Mesodermal cell (in vitro differentiated cells): Measurements from ENCODE around the gene ARL13B. TPM values are rescaled to one million over a fixed set of nuclear protein-coding genes. Genes with fewer than 3 reads are reported as not detected.
"Not testable (repeated sequence)": the region's sequence is repeated elsewhere in the genome, so short reads cannot be mapped to it uniquely, and the experiment has no call there.

Source experiments
- H3K27ac ChIP-seq: 2 replicates; pipeline ENCODE4 v1.7.0; 2013; ENCODE audit warnings: mild to moderate bottlenecking, low read depth, low read length, moderate library complexity; ENCODE audit not compliant: severe bottlenecking
- H3K36me3 ChIP-seq: 2 replicates; pipeline ENCODE4 v1.7.1; 2013; ENCODE audit warnings: mild to moderate bottlenecking, low read length, moderate library complexity; ENCODE audit not compliant: control insufficient read depth, insufficient read depth
- H3K4me1 ChIP-seq: one replicate; pipeline ENCODE4 v1.7.1; 2013; ENCODE audit warnings: mild to moderate bottlenecking, low read length; ENCODE audit not compliant: insufficient read depth, control insufficient read depth, poor library complexity, severe bottlenecking
- H3K4me3 ChIP-seq: 2 replicates; pipeline ENCODE4 v1.7.0; 2013; ENCODE audit warnings: low read length, control low read depth, mild to moderate bottlenecking; ENCODE audit not compliant: insufficient read depth, poor library complexity, severe bottlenecking; ENCODE audit errors: extremely low read depth
- H3K9me3 ChIP-seq: 2 replicates; pipeline ENCODE4 v1.7.1; 2013; ENCODE audit warnings: mild to moderate bottlenecking, low read length, moderate library complexity; ENCODE audit not compliant: control insufficient read depth
- WGBS, 2 experiments: methylation state at CpG; one replicate each; pipeline ENCODE4 v1.1.5; 2013; ENCODE audit warnings: missing lambda C conversion rate in 2 of 2; ENCODE audit not compliant: insufficient coverage in 2 of 2; 5-methylcytosine and 5-hydroxymethylcytosine counted together
- polyA plus RNA-seq, 2 experiments: library from polyadenylated mRNA; stranded (reverse); fragments of 50-300 nt; gene quantifications; one replicate each; pipeline ENCODE4 v1.2.3, GENCODE V29; 2013

ARL13B gene
- polyA plus RNA-seq (2013, experiment 1 of 2), result 14.8 TPM
- polyA plus RNA-seq (2013, experiment 2 of 2), result 12.4 TPM

- H3K4me3 ChIP-seq, result peak within 1 kb of the TSS; percentile 90
- H3K36me3 ChIP-seq, result no peaks in the 10 kb centered on the region
- H3K9me3 ChIP-seq, result no peaks in the 10 kb centered on the region
- no peaks in the 10 kb centered on the region for H3K4me1 ChIP-seq
- 0% methylated on average over 28 to 54 of the region's 66 CpGs for WGBS, 2 experiments
- H3K27ac ChIP-seq, result peak within 1 kb of the TSS; percentile 96
These were observed at the start of gene ARL13B for GRCh38 chr3:93979850-93980676. TSS of gene ARL13B (plus strand) at chr3:93980155. CDS start at chr3:93980424, 269 bp downstream.

- H3K27ac ChIP-seq, result no peak overlapping the region
- no peaks in the 10 kb centered on the region for H3K4me1 ChIP-seq
- no peaks in the 10 kb centered on the region for H3K9me3 ChIP-seq
- no peaks in the 10 kb centered on the region for H3K36me3 ChIP-seq
- no peak overlapping the region for H3K4me3 ChIP-seq
- 70 to 88% methylated on average over 3 of the region's 5 CpGs for WGBS, 2 experiments
These were observed 48.2 kb upstream of the ARL13B start for GRCh38 chr3:93931597-93932229.

- WGBS, 2 experiments, result 13 to 88% methylated on average over 1 to 2 of the region's 5 CpGs
- no peaks in the 10 kb centered on the region for H3K4me1 ChIP-seq
These were observed 45.4 kb upstream of the ARL13B start for GRCh38 chr3:93934366-93935046.

GRCh38 chr3:93936549-93936948 lies 43.4 kb upstream of the ARL13B start:
- Histone ChIP-seq H3K36me3 (no peaks in the 10 kb centered on the region), H3K9me3 (peaks cover 4% of the 10 kb centered on the region), H3K4me1 (no peaks in the 10 kb centered on the region), H3K4me3 (no peak overlapping the region), H3K27ac (no peak overlapping the region)
- WGBS, 2 experiments, result 50% methylated on average over 1 of the region's 1 CpG; no CpG with 5 or more reads in 1 of the 2 experiments

More at GRCh38 chr3:93934366-93935046, 45.4 kb upstream of the ARL13B start:
- no peaks in the 10 kb centered on the region for H3K36me3 ChIP-seq
- H3K27ac ChIP-seq, result no peak overlapping the region
- no peaks in the 10 kb centered on the region for H3K9me3 ChIP-seq
- H3K4me3 ChIP-seq, result no peak overlapping the region

- H3K4me1 ChIP-seq, H3K36me3 ChIP-seq, H3K4me3 ChIP-seq, H3K27ac ChIP-seq: not testable (repeated sequence)
- H3K9me3 ChIP-seq, result peaks cover 11% of the 10 kb centered on the region
- WGBS, 2 experiments, result 84 to 92% methylated on average over 3 of the region's 6 CpGs
These were observed 42.5 kb upstream of the ARL13B start for GRCh38 chr3:93937485-93937884.

- not testable (repeated sequence) for H3K9me3 ChIP-seq, H3K27ac ChIP-seq, H3K4me3 ChIP-seq, H3K4me1 ChIP-seq, H3K36me3 ChIP-seq
- 75 to 79% methylated on average over 8 of the region's 8 CpGs for WGBS, 2 experiments
These were observed 30.0 kb upstream of the ARL13B start for GRCh38 chr3:93949958-93950357.

- Histone ChIP-seq H3K27ac (no peak overlapping the region), H3K4me1 (no peaks in the 10 kb centered on the region), H3K36me3 (no peaks in the 10 kb centered on the region), H3K4me3 (no peak overlapping the region), H3K9me3 (no peaks in the 10 kb centered on the region)
- no CpG with 5 or more reads among the region's 1 CpG for WGBS, 2 experiments
These were observed 18.9 kb upstream of the ARL13B start for GRCh38 chr3:93961026-93961425.

GRCh38 chr3:93961489-93961888 lies 18.5 kb upstream of the ARL13B start:
- no peak overlapping the region for H3K4me3 ChIP-seq
- H3K27ac ChIP-seq, result no peak overlapping the region
- H3K9me3 ChIP-seq, result no peaks in the 10 kb centered on the region
- WGBS, 2 experiments, result no CpG with 5 or more reads among the region's 1 CpG
- H3K36me3 ChIP-seq, result no peaks in the 10 kb centered on the region
- no peaks in the 10 kb centered on the region for H3K4me1 ChIP-seq

GRCh38 chr3:93962798-93963197 lies 17.2 kb upstream of the ARL13B start:
- H3K36me3 ChIP-seq, result no peaks in the 10 kb centered on the region
- no peaks in the 10 kb centered on the region for H3K4me1 ChIP-seq
- WGBS, 2 experiments, result 44 to 74% methylated on average over 2 of the region's 3 CpGs
- no peaks in the 10 kb centered on the region for H3K9me3 ChIP-seq
- no peak overlapping the region for H3K27ac ChIP-seq
- no peak overlapping the region for H3K4me3 ChIP-seq

- not testable (repeated sequence) for H3K9me3 ChIP-seq, H3K4me1 ChIP-seq, H3K27ac ChIP-seq, H3K4me3 ChIP-seq, H3K36me3 ChIP-seq
- WGBS, 2 experiments, result 85 to 93% methylated on average over 18 to 19 of the region's 19 CpGs
These were observed 14.8 kb upstream of the ARL13B start for GRCh38 chr3:93965106-93965505.
